WTC11 (cell line): ENCODE data around the gene MIPEP. TPM values are rescaled to one million over a fixed set of nuclear protein-coding genes. Genes with fewer than 3 reads are reported as not detected.
A peak's percentile ranks its signal among the peaks of the same experiment; 100 is the strongest.

Experiments used
- ATAC-seq: fragments of 200-7000 bp; cut with Tn5 transposase; 2 replicates; pipeline ENCODE4 v1.10.0; 2021; ENCODE audit warnings: mild to moderate bottlenecking, moderate library complexity
- CTCF ChIA-PET: fragments of 300-600 bp; sonication (Branson Sonifier 250); formaldehyde crosslinking; loops from one replicate; lab custom pipeline; 2021; ENCODE audit warnings: antibody characterized with exemption; lab: Charles Lee
- POLR2A ChIA-PET: fragments of 350-600 bp; sonication (Branson Sonifier 250); formaldehyde crosslinking; loops from one replicate; lab custom pipeline; 2021; ENCODE audit warnings: antibody characterized with exemption; lab: Charles Lee
- DNase-seq: peaks from one replicate; pipeline ENCODE4 v3.0.0; 2021; ENCODE audit warnings: low spot score
- H3K27ac Mint-ChIP-seq: 2 replicates; pipeline ENCODE4 v1.8.0; 2021; ENCODE audit warnings: mixed read lengths
- H3K27me3 Mint-ChIP-seq: 2 replicates; pipeline ENCODE4 v1.8.0; 2021; ENCODE audit warnings: low read depth, mild to moderate bottlenecking, moderate library complexity, mixed read lengths
- H3K36me3 Mint-ChIP-seq: 2 replicates; pipeline ENCODE4 v1.8.0; 2021; ENCODE audit warnings: mixed read lengths
- H3K4me1 Mint-ChIP-seq: 2 replicates; pipeline ENCODE4 v1.8.0; 2022; ENCODE audit warnings: mixed read lengths
- H3K4me3 Mint-ChIP-seq: 2 replicates; pipeline ENCODE4 v1.8.0; 2021; ENCODE audit warnings: mild to moderate bottlenecking, moderate library complexity, mixed read lengths
- H3K9me3 Mint-ChIP-seq: 2 replicates; pipeline ENCODE4 v1.8.0; 2021; ENCODE audit warnings: mixed read lengths
- GRHL2 ChIP-seq: fragments of 250-450 bp; sonication (Bioruptor Pico); IDR thresholded peaks from 2 replicates; pipeline ENCODE4 v1.8.0; 2022; ENCODE audit warnings: mild to moderate bottlenecking, moderate library complexity; ENCODE audit not compliant: insufficient replicate concordance, severe bottlenecking
- NFE2L1 ChIP-seq: sonication (generic); formaldehyde crosslinking; IDR thresholded peaks from 2 replicates; pipeline ENCODE4 v1.8.1; 2023; ENCODE audit warnings: missing genetic modification reagents
- OVOL2 ChIP-seq: fragments of 250-450 bp; sonication (Bioruptor Pico); IDR thresholded peaks from 2 replicates; pipeline ENCODE4 v1.9.0; 2021; ENCODE audit warnings: mild to moderate bottlenecking, borderline replicate concordance
- RELA ChIP-seq: sonication (generic); formaldehyde crosslinking; IDR thresholded peaks from 2 replicates; pipeline ENCODE4 v1.8.1; 2022; ENCODE audit warnings: missing genetic modification reagents, mild to moderate bottlenecking, borderline replicate concordance
- RORB ChIP-seq: fragments of 250-450 bp; sonication (Bioruptor Pico); IDR thresholded peaks from 2 replicates; pipeline ENCODE4 v1.9.0; 2021; ENCODE audit warnings: mild to moderate bottlenecking
- STAT6 ChIP-seq: sonication (generic); formaldehyde crosslinking; conservative IDR thresholded peaks from 2 replicates; pipeline ENCODE4 v1.8.1; 2023; ENCODE audit warnings: mild to moderate bottlenecking, low read depth, missing genetic modification reagents, moderate library complexity
- TCF7 ChIP-seq: sonication (generic); formaldehyde crosslinking; IDR thresholded peaks from 2 replicates; pipeline ENCODE4 v1.8.0; 2022; ENCODE audit warnings: mild to moderate bottlenecking, low read depth, missing genetic modification reagents, moderate library complexity
- TP53 ChIP-seq: sonication (generic); formaldehyde crosslinking; IDR thresholded peaks from 2 replicates; pipeline ENCODE4 v1.8.1; 2023; ENCODE audit warnings: mild to moderate bottlenecking, missing genetic modification reagents
- ZNF317 ChIP-seq: sonication (generic); formaldehyde crosslinking; IDR thresholded peaks from 2 replicates; pipeline ENCODE4 v1.8.1; 2023; ENCODE audit warnings: low read depth, mild to moderate bottlenecking, moderate library complexity, missing genetic modification reagents, borderline replicate concordance
- ZNF396 ChIP-seq: fragments of 250-450 bp; sonication (Bioruptor Pico); IDR thresholded peaks from 2 replicates; pipeline ENCODE4 v1.8.0; 2021; ENCODE audit warnings: mild to moderate bottlenecking, moderate library complexity, borderline replicate concordance
- ZNF423 ChIP-seq: fragments of 250-450 bp; sonication (Bioruptor Pico); IDR thresholded peaks from 2 replicates; pipeline ENCODE4 v2.1.2; 2022; ENCODE audit warnings: mild to moderate bottlenecking, moderate library complexity
- total RNA-seq: library from RNA; stranded (reverse); gene quantifications from 3 replicates; pipeline ENCODE4 v1.2.3, GENCODE V29; 2021
- TF ChIP-seq, protein P1 (sequence below): sonication (generic); formaldehyde crosslinking; IDR thresholded peaks from 2 replicates; pipeline ENCODE4 v1.8.0; 2022; ENCODE audit warnings: mild to moderate bottlenecking, missing genetic modification reagents
- TF ChIP-seq, protein P2 (sequence below): sonication (generic); formaldehyde crosslinking; IDR thresholded peaks from 2 replicates; pipeline ENCODE4 v1.8.0; 2022; ENCODE audit warnings: mild to moderate bottlenecking, missing genetic modification reagents
- TF ChIP-seq, protein P3 (sequence below): fragments of 250-450 bp; sonication (Bioruptor Pico); IDR thresholded peaks from 2 replicates; pipeline ENCODE4 v1.9.0; 2021; ENCODE audit warnings: moderate library complexity, mild to moderate bottlenecking, inconsistent platforms, borderline replicate concordance
- TF ChIP-seq, protein P4 (sequence below): fragments of 250-450 bp; sonication (Bioruptor Pico); IDR thresholded peaks from 2 replicates; pipeline ENCODE4 v2.1.2; 2022; ENCODE audit warnings: mild to moderate bottlenecking, moderate library complexity
- TF ChIP-seq, protein P5 (sequence below): fragments of 200-600 bp; IDR thresholded peaks from 2 replicates; pipeline ENCODE4 v1.8.0; 2022; ENCODE audit warnings: antibody characterized with exemption

The MIPEP gene
- total RNA-seq, 1 experiment from 2014 or later, result 30.5 TPM

DNA sequence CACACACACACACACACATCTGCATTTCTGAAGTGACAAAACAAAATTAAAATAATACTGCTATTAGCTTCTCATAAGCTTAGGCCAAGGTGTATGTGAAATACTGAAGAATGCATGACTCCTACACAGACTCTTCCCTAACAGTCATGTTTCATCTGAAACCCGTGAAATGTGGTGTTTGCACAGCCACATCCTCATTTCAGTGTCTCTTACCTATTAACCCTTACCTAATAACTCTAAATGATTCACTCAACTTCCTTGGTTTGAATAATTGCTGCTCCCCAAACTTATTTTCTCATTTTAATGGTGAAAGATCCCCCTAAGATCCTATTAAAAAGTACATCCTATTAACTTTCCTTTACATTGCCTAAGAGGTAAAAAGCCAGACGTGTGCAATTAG is 117.6 kb downstream of the MIPEP start:
- Mint-ChIP-seq H3K27me3 (no peaks in the 10 kb centered on the region), H3K27ac (no peak overlapping the region), H3K4me1 (peaks cover 10% of the 10 kb centered on the region), H3K36me3 (no peaks in the 10 kb centered on the region), H3K9me3 (no peaks in the 10 kb centered on the region), H3K4me3 (no peak overlapping the region)
- no peak for DNase-seq
- TF ChIP-seq RORB (CRISPR knock-in tag), result no peak
- TF ChIP-seq, protein P1, sequence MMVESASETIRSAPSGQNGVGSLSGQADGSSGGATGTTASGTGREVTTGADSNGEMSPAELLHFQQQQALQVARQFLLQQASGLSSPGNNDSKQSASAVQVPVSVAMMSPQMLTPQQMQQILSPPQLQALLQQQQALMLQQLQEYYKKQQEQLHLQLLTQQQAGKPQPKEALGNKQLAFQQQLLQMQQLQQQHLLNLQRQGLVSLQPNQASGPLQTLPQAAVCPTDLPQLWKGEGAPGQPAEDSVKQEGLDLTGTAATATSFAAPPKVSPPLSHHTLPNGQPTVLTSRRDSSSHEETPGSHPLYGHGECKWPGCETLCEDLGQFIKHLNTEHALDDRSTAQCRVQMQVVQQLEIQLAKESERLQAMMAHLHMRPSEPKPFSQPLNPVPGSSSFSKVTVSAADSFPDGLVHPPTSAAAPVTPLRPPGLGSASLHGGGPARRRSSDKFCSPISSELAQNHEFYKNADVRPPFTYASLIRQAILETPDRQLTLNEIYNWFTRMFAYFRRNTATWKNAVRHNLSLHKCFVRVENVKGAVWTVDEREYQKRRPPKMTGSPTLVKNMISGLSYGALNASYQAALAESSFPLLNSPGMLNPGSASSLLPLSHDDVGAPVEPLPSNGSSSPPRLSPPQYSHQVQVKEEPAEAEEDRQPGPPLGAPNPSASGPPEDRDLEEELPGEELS, result no peak
- no peak for TF ChIP-seq OVOL2 (CRISPR knock-in tag)
- no peak for TF ChIP-seq ZNF396 (CRISPR knock-in tag)
- TF ChIP-seq ZNF317 (CRISPR knock-in tag), result no peak
- no peak for TF ChIP-seq RELA (CRISPR knock-in tag)
- TF ChIP-seq, protein P2, sequence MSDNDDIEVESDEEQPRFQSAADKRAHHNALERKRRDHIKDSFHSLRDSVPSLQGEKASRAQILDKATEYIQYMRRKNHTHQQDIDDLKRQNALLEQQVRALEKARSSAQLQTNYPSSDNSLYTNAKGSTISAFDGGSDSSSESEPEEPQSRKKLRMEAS (CRISPR knock-in tag), result no peak
- TF ChIP-seq, protein P3, sequence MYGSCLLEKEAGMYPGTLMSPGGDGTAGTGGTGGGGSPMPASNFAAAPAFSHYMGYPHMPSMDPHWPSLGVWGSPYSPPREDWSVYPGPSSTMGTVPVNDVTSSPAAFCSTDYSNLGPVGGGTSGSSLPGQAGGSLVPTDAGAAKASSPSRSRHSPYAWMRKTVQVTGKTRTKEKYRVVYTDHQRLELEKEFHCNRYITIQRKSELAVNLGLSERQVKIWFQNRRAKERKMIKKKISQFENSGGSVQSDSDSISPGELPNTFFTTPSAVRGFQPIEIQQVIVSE (CRISPR knock-in tag), result no peak
- no peak for TF ChIP-seq NFE2L1 (CRISPR knock-in tag)
- TF ChIP-seq, protein P4, sequence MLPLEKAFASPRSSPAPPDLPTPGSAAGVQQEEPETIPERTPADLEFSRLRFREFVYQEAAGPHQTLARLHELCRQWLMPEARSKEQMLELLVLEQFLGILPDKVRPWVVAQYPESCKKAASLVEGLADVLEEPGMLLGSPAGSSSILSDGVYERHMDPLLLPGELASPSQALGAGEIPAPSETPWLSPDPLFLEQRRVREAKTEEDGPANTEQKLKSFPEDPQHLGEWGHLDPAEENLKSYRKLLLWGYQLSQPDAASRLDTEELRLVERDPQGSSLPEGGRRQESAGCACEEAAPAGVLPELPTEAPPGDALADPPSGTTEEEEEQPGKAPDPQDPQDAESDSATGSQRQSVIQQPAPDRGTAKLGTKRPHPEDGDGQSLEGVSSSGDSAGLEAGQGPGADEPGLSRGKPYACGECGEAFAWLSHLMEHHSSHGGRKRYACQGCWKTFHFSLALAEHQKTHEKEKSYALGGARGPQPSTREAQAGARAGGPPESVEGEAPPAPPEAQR (CRISPR knock-in tag), result no peak
- TF ChIP-seq ZNF423 (CRISPR knock-in tag), result no peak
- POLR2A ChIA-PET, result no interaction called here
- ATAC-seq, result no peak
- CTCF ChIA-PET, result no interaction called here

DNA sequence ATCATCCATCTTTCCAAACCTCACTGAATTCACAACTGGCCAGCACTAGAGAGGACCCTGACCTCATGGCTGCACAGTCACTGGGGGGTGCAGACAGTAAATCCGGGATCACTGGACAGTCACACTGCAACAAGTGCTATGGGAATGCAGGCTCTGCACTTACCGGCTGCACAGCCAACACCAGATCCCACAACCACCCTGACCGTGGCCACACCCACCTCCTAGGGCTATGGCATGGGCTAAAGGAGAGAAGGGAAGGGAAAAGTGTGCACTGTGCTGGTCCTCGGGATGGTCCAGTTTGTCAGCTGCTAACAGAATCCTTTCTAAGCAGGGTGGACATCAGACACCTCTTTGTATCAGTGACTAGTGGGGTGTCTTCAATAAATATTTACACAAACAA is 118.2 kb downstream of the MIPEP start:
- ChIA-PET CTCF (no interaction called here), POLR2A (no interaction called here)
- Mint-ChIP-seq H3K4me3 (no peak overlapping the region), H3K4me1 (peaks cover 10% of the 10 kb centered on the region), H3K27me3 (no peaks in the 10 kb centered on the region), H3K36me3 (no peaks in the 10 kb centered on the region), H3K9me3 (no peaks in the 10 kb centered on the region), H3K27ac (no peak overlapping the region)
- DNase-seq, result no peak
- TF ChIP-seq TP53 (CRISPR knock-in tag) (no peak), STAT6 (no peak)
- peak; percentile 32 for ATAC-seq

DNA sequence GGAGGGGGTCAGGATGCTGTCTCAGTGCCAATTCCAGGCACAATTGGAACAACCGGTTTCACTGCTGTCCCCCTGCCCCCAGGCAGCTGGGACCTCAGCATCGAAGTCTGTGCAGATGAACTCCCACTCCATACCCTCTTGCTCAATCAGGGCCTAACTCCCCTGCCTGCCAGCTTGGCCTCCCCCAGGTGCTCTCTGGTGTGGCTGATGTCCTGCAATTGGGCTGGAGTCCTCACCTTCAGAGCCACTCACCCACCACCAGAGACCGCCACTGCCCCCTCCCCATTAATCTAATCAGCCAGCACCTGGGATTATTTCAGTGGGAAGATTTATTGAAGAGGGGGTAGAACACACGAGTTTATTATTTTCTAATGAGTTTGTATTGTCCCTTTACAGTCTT is 118.8 kb downstream of the MIPEP start:
- Mint-ChIP-seq H3K4me3 (no peak overlapping the region), H3K27me3 (no peaks in the 10 kb centered on the region), H3K9me3 (no peaks in the 10 kb centered on the region), H3K27ac (peak overlapping the region; percentile 10; the same call in 1 of the 2 replicates), H3K4me1 (peaks cover 10% of the 10 kb centered on the region), H3K36me3 (no peaks in the 10 kb centered on the region)
- peak; percentile 84 for ATAC-seq
- ChIA-PET POLR2A (interaction anchor here (1.0 kb wide), 1 partner anchor 29 kb away, joined by 3 read pairs; no protein-coding TSS in a partner anchor), CTCF (interaction anchor here (0.6 to 1.1 kb wide), 4 partner anchors 9 to 29 kb away, joined by 3 to 5 read pairs (median 3); no protein-coding TSS in a partner anchor)
- TF ChIP-seq TCF7 (CRISPR knock-in tag), result no peak
- TF ChIP-seq RORB (CRISPR knock-in tag), result no peak
- TF ChIP-seq, protein P1, result no peak
- TF ChIP-seq, protein P5, sequence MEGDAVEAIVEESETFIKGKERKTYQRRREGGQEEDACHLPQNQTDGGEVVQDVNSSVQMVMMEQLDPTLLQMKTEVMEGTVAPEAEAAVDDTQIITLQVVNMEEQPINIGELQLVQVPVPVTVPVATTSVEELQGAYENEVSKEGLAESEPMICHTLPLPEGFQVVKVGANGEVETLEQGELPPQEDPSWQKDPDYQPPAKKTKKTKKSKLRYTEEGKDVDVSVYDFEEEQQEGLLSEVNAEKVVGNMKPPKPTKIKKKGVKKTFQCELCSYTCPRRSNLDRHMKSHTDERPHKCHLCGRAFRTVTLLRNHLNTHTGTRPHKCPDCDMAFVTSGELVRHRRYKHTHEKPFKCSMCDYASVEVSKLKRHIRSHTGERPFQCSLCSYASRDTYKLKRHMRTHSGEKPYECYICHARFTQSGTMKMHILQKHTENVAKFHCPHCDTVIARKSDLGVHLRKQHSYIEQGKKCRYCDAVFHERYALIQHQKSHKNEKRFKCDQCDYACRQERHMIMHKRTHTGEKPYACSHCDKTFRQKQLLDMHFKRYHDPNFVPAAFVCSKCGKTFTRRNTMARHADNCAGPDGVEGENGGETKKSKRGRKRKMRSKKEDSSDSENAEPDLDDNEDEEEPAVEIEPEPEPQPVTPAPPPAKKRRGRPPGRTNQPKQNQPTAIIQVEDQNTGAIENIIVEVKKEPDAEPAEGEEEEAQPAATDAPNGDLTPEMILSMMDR, result 0 out of 2 replicates have a peak, but pooled peaks have one; percentile 27
- TF ChIP-seq GRHL2 (CRISPR knock-in tag), result no peak
- peak; percentile 38 for DNase-seq
